MM.1S (cell line): ENCODE data around the gene C19orf81.

Experiments used
- CTCF ChIP-seq: fragments of 300-600 bp; sonication (generic); IDR thresholded peaks from 2 replicates; pipeline ENCODE4 v1.5.1; 2016; ENCODE audit warnings: antibody characterized with exemption, low read length, mixed read lengths
- EZH2 ChIP-seq: fragments of 300-600 bp; sonication (generic); optimal IDR thresholded peaks from 2 replicates; pipeline ENCODE3; 2017; ENCODE audit warnings: low read depth, mild to moderate bottlenecking, antibody characterized with exemption, low read length, mixed read lengths
- EZH2phosphoT487 ChIP-seq: fragments of 300-600 bp; sonication (generic); IDR thresholded peaks from 2 replicates; pipeline ENCODE4 v1.6.1; 2018; ENCODE audit warnings: antibody characterized with exemption, low read length

DNA sequence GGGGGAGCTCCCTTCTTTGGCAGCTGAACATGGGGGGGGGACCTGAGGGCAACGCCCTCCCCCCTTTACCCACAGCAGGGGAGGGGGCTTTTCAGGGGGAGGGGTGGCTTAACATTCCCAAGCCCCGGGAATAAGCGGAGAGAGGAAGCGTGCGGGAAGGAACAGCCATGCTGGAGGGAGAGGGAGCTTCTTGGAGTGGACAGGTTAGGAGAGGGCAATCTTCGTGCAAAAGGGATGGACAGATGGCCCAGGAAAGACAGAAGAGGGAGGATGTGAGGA lies 10.8 kb downstream of the C19orf81 start:
- no peak for TF ChIP-seq CTCF
- no peak for TF ChIP-seq EZH2phosphoT487
- TF ChIP-seq EZH2, result no peak
